Endothelial cell of umbilical vein (primary cell): Measurements from ENCODE around the gene ZNF850. TPM values are rescaled to one million over a fixed set of nuclear protein-coding genes. Genes with fewer than 3 reads are reported as not detected.

Experiments used
- BruUV-seq: library from RNA; stranded (reverse); fragments of 400-500 nt; replicated peaks from 2 replicates; lab custom pipeline; 2021; lab: Mats Ljungman, UMichigan
- CTCF ChIA-PET: fragments of 300-600, 350-600 bp; sonication (Branson Sonifier 250); formaldehyde crosslinking; loops from one replicate; lab custom pipeline; 2021; ENCODE audit warnings: antibody characterized with exemption, inconsistent platforms; lab: Charles Lee
- POLR2A ChIA-PET: fragments of 300-600, 350-600 bp; sonication (Branson Sonifier 250); formaldehyde crosslinking; loops from one replicate; lab custom pipeline; 2021; ENCODE audit warnings: antibody characterized with exemption, inconsistent platforms; lab: Charles Lee
- DNase-seq: peaks from one replicate; pipeline ENCODE4 v3.0.0-alpha.2; 2011; ENCODE audit warnings: low read depth, low spot score
- FAIRE-seq: peaks from 2 replicates; lab custom pipeline; 2011; peaks lifted over from hg19 to GRCh38; lab: Jason Lieb, UNC
- H2AFZ ChIP-seq: 2 replicates; pipeline ENCODE4 v1.6.0; 2012; ENCODE audit warnings: low read depth, low read length, control low read depth, inconsistent platforms
- H3K27ac ChIP-seq: 2 replicates; pipeline ENCODE4 v1.5.1; 2011; ENCODE audit warnings: low read depth, mild to moderate bottlenecking, control low read depth, low read length, moderate library complexity; ENCODE audit not compliant: insufficient read depth
- H3K27me3 ChIP-seq, 2 experiments: 2 replicates each; pipeline versions ENCODE4 v1.6.0 to v1.6.1; 2011; ENCODE audit warnings: low read length in 2 of 2, mixed read lengths in 1 of 2; ENCODE audit not compliant: control insufficient read depth in 2 of 2, insufficient read depth in 2 of 2
- H3K36me3 ChIP-seq, 2 experiments: 2 replicates in 1 of 2; 3 replicates in 1 of 2; pipeline ENCODE4 v1.5.1; 2011; ENCODE audit warnings: low read length in 2 of 2, mild to moderate bottlenecking in 1 of 2, moderate library complexity in 1 of 2; ENCODE audit not compliant: control insufficient read depth in 2 of 2, insufficient read depth in 2 of 2; ENCODE audit errors: extremely low read depth in 1 of 2
- H3K4me1 ChIP-seq: 3 replicates; pipeline ENCODE4 v1.5.1; 2011; ENCODE audit warnings: mild to moderate bottlenecking, low read length; ENCODE audit not compliant: control insufficient read depth, insufficient read depth; ENCODE audit errors: extremely low read depth
- H3K4me2 ChIP-seq: 2 replicates; pipeline ENCODE4 v1.6.1; 2011; ENCODE audit warnings: low read length, control low read depth, mixed read lengths; ENCODE audit not compliant: insufficient read depth
- H3K4me3 ChIP-seq, 3 experiments: fragments of 200-600 bp in 1 of 3; sonication (generic), shearing (Covaris generic) in 1 of 3; replicated peaks in 1 of 3; 2 replicates each; pipeline ENCODE4 v1.5.1; 2011 to 2016; ENCODE audit warnings: control low read depth in 3 of 3, low read length in 3 of 3, mild to moderate bottlenecking in 2 of 3, inconsistent platforms in 1 of 3, low read depth in 1 of 3, moderate library complexity in 1 of 3; ENCODE audit not compliant: insufficient read depth in 1 of 3
- H3K79me2 ChIP-seq: 2 replicates; pipeline ENCODE4 v1.6.0; 2012; ENCODE audit warnings: low read length, inconsistent platforms; ENCODE audit not compliant: control insufficient read depth, insufficient read depth
- H3K9ac ChIP-seq: replicated peaks from 2 replicates; pipeline ENCODE3; 2011; ENCODE audit warnings: low read length, control low read depth; ENCODE audit not compliant: insufficient read depth; ENCODE audit errors: extremely low read depth
- H3K9me1 ChIP-seq: replicated peaks from 3 replicates; pipeline ENCODE4 v1.6.0; 2011; ENCODE audit warnings: mild to moderate bottlenecking, low read length; ENCODE audit not compliant: control insufficient read depth, insufficient read depth; ENCODE audit errors: extremely low read depth
- H3K9me3 ChIP-seq: replicated peaks from 2 replicates; pipeline ENCODE4 v1.5.1; 2012; ENCODE audit warnings: low read length, inconsistent platforms; ENCODE audit not compliant: control insufficient read depth, insufficient read depth
- H4K20me1 ChIP-seq: replicated peaks from 2 replicates; pipeline ENCODE3; 2011; ENCODE audit warnings: mild to moderate bottlenecking, low read length; ENCODE audit not compliant: control insufficient read depth, insufficient read depth; ENCODE audit errors: extremely low read depth
- EZH2 ChIP-seq: IDR thresholded peaks from 2 replicates; pipeline ENCODE4 v1.6.1; 2012; ENCODE audit warnings: borderline replicate concordance, low read depth, mild to moderate bottlenecking, moderate library complexity, low read length, inconsistent platforms; ENCODE audit not compliant: severe bottlenecking
- FOS ChIP-seq: IDR thresholded peaks from 2 replicates; pipeline ENCODE4 v1.6.1; 2011; ENCODE audit warnings: mild to moderate bottlenecking, low read length, moderate library complexity, borderline replicate concordance; ENCODE audit not compliant: insufficient read depth
- GATA2 ChIP-seq: IDR thresholded peaks from 2 replicates; pipeline ENCODE4 v1.7.0; 2011; ENCODE audit warnings: low read depth, mild to moderate bottlenecking, moderate library complexity, mixed read lengths, low read length; ENCODE audit not compliant: insufficient read length, insufficient read depth
- JUN ChIP-seq: IDR thresholded peaks from 2 replicates; pipeline ENCODE4 v1.6.1; 2011; ENCODE audit warnings: borderline replicate concordance, low read depth; ENCODE audit not compliant: insufficient read length, insufficient read depth
- MYC ChIP-seq: IDR thresholded peaks from one replicate; pipeline ENCODE4 v1.6.1; 2011; ENCODE audit warnings: mild to moderate bottlenecking, low read depth, low read length
- POLR2A ChIP-seq: IDR thresholded peaks from 2 replicates; pipeline ENCODE4 v1.6.1; 2012; ENCODE audit warnings: low read depth, mild to moderate bottlenecking, control low read depth, low read length
- POLR2AphosphoS5 ChIP-seq: IDR thresholded peaks from 2 replicates; pipeline ENCODE4 v1.6.1; 2012; ENCODE audit warnings: low read depth, mild to moderate bottlenecking, control low read depth, low read length, moderate library complexity; ENCODE audit not compliant: insufficient read depth
- dilution Hi-C: fragments of 300-500 bp; cut with MboI; formaldehyde crosslinking; loops from one replicate; pipeline ENCODE4 v1.15.0; 2019; ENCODE audit warnings: low sequenced_read_pairs; ENCODE audit not compliant: extremely low pct_ligation_motif_present
- intact Hi-C: fragments of 100-400 bp; cut with micrococcal nuclease; formaldehyde crosslinking; loops from one replicate; pipeline ENCODE4 v1.10.0; 2022
- polyA plus RNA-seq, 4 experiments: library from polyadenylated mRNA; depleted of rRNA in 3 of 4; stranded (reverse) in 3 of 4; unstranded in 1 of 4; fragments of >200 nt; gene quantifications; 2 replicates each; pipeline versions ENCODE4 v1.2.1 to v1.2.3, GENCODE V29; 2011 to 2012; ENCODE audit warnings: missing spikeins in 1 of 4
- total RNA-seq: library from RNA; stranded (reverse); gene quantifications from 2 replicates; pipeline ENCODE4 v1.2.3, GENCODE V29; 2021
- TF ChIP-seq, protein P1 (sequence below): IDR thresholded peaks from 2 replicates; pipeline ENCODE4 v1.6.1; 2011; ENCODE audit not compliant: insufficient read depth, insufficient read length
- TF ChIP-seq, protein P2 (sequence below), 2 donors: IDR thresholded peaks; 1 replicate in 1 of 2; 2 replicates in 1 of 2; pipeline ENCODE4 v1.5.1; 2011; ENCODE audit warnings: low read length in 2 of 2, mild to moderate bottlenecking in 2 of 2, moderate library complexity in 2 of 2, control low read depth in 1 of 2, inconsistent platforms in 1 of 2, low read depth in 1 of 2; ENCODE audit not compliant: insufficient read depth in 1 of 2; ENCODE audit errors: extremely low read depth in 1 of 2

The ZNF850 gene
- total and polyA plus RNA-seq, 2 donors (not counting 3 experiments of a cell fraction or from before 2014, with no cell fraction given) = 0.98 to 4.5 TPM

DNA sequence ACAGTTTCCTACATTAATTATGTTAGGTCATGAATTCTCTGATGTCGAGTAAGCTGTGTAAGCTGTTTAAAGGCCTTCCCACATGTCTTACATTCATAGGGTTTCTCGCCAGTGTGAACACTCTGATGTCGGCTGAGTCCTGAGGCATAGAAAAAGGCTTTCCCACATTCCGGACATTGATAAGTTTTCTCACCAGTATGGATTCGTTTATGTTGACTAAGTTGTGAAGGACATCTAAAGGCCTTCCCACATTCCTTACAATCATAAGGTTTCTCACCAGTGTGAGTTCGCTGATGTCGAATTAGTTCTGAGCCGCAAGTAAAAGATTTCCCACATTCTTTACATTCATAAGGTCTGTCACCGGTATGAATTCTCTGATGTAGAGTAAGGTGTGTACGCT lies 24.9 kb downstream of the ZNF850 start:
- POLR2A ChIA-PET = no interaction called here
- peaks cover 39% of the 10 kb centered on the region for H3K9me3 ChIP-seq
- intact Hi-C loops (no loop called here), dilution Hi-C loops (no loop called here)
- no peaks in the 10 kb centered on the region for H3K27me3 ChIP-seq
- H3K27ac ChIP-seq = no peak overlapping the region
- H3K4me1 ChIP-seq = no peaks in the 10 kb centered on the region
- H2AFZ ChIP-seq = no peak overlapping the region
- FAIRE-seq = peak; percentile 8
- H3K4me2 ChIP-seq = no peak overlapping the region
- H4K20me1 ChIP-seq = no peaks in the 10 kb centered on the region
- H3K36me3 ChIP-seq = peaks cover 11% of the 10 kb centered on the region in 2 experiments
- no peak overlapping the region for H3K4me3 ChIP-seq
- no peak for DNase-seq
- no peak overlapping the region for H3K9ac ChIP-seq
- CTCF ChIA-PET = no interaction called here
- no peaks in the 10 kb centered on the region for H3K9me1 ChIP-seq
- no peaks in the 10 kb centered on the region for H3K79me2 ChIP-seq
- TF ChIP-seq EZH2 (no peak), POLR2A (no peak), GATA2 (no peak), POLR2AphosphoS5 (no peak), FOS (no peak), MYC (no peak), JUN (no peak)
- TF ChIP-seq, protein P1, sequence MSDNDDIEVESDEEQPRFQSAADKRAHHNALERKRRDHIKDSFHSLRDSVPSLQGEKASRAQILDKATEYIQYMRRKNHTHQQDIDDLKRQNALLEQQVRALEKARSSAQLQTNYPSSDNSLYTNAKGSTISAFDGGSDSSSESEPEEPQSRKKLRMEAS = no peak
- TF ChIP-seq, protein P2, sequence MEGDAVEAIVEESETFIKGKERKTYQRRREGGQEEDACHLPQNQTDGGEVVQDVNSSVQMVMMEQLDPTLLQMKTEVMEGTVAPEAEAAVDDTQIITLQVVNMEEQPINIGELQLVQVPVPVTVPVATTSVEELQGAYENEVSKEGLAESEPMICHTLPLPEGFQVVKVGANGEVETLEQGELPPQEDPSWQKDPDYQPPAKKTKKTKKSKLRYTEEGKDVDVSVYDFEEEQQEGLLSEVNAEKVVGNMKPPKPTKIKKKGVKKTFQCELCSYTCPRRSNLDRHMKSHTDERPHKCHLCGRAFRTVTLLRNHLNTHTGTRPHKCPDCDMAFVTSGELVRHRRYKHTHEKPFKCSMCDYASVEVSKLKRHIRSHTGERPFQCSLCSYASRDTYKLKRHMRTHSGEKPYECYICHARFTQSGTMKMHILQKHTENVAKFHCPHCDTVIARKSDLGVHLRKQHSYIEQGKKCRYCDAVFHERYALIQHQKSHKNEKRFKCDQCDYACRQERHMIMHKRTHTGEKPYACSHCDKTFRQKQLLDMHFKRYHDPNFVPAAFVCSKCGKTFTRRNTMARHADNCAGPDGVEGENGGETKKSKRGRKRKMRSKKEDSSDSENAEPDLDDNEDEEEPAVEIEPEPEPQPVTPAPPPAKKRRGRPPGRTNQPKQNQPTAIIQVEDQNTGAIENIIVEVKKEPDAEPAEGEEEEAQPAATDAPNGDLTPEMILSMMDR (IDR thresholded peaks at IDR 0.05; ENCODE audit: extremely low read depth in 1 of 2, insufficient read depth in 1 of 2, low read depth in 1 of 2, low read length in 2 of 2) = no peak
- BruUV-seq = no TSS peak
